HAP-1 (cell line): ENCODE measurements around the gene CHST11.
"Not testable (repeated sequence)": the region's sequence is repeated elsewhere in the genome, so short reads cannot be mapped to it uniquely, and the experiment has no call there.

Experiments used
- DNase-seq, 2 experiments: peaks; one replicate each; pipeline ENCODE4 v3.0.0-alpha.2; 2016 to 2020; ENCODE audit warnings: low spot score in 2 of 2
- H3K27me3 ChIP-seq: fragments of 250-450 bp; sonication (Bioruptor Pico); 2 replicates; pipeline ENCODE4 v1.5.1; 2020; ENCODE audit warnings: low read depth, mild to moderate bottlenecking, moderate library complexity
- H3K36me3 ChIP-seq: fragments of 250-450 bp; sonication (Bioruptor Pico); replicated peaks from 2 replicates; pipeline ENCODE4 v1.5.1; 2020; ENCODE audit warnings: mild to moderate bottlenecking
- H3K4me1 ChIP-seq: fragments of 250-450 bp; sonication (Bioruptor Pico); 2 replicates; pipeline ENCODE4 v1.5.1; 2020; ENCODE audit warnings: mild to moderate bottlenecking
- H3K4me3 ChIP-seq: fragments of 250-450 bp; sonication (Bioruptor Pico); 2 replicates; pipeline ENCODE4 v1.5.1; 2020; ENCODE audit warnings: mild to moderate bottlenecking, moderate library complexity
- H3K9me3 ChIP-seq: fragments of 250-450 bp; sonication (Bioruptor Pico); 2 replicates; pipeline ENCODE4 v1.5.1; 2020; ENCODE audit warnings: mild to moderate bottlenecking, moderate library complexity
- in situ Hi-C: fragments of 300-500 bp; cut with MboI; formaldehyde crosslinking; loops from 3 replicates; pipeline ENCODE4 v1.14.3; 2020; ENCODE audit warnings: low sequenced_read_pairs, inconsistent platforms, mixed read lengths

Gene CHST11

GRCh38 chr12:104570174-104570907 is 113.6 kb downstream of the CHST11 start:
- Histone ChIP-seq H3K9me3 (no peaks in the 10 kb centered on the region), H3K4me1 (no peaks in the 10 kb centered on the region)
- no peak for DNase-seq

DNA sequence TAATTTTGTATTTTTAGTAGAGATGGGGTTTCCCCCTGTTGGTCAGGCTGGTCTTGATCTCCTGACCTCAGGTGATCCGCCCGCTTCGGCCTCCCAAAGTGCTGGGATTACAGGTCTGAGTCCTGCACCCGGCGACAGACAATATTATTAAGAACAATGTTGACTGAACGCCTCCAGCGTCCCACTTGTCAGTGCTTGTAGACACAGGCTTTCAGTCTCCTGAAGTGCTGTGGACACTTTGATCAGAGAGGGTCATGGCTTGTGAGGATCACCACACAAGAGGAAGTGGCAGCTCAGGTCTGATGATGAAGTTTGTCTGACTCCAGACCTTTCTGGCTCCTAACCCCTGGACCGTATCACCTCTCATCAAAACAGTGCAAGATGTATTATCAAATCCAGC is 114.6 kb downstream of the CHST11 start:
- no peaks in the 10 kb centered on the region for H3K4me1 ChIP-seq
- in situ Hi-C loops = no loop called here

More at GRCh38 chr12:104570174-104570907, 113.6 kb downstream of the CHST11 start:
- in situ Hi-C loops = no loop called here
- no peak overlapping the region for H3K4me3 ChIP-seq
- H3K36me3 ChIP-seq = no peaks in the 10 kb centered on the region
- H3K27me3 ChIP-seq = no peaks in the 10 kb centered on the region

GRCh38 chr12:104574353-104574752 is 117.6 kb downstream of the CHST11 start:
- H3K9me3 ChIP-seq, DNase-seq, H3K4me1 ChIP-seq, H3K36me3 ChIP-seq, H3K27me3 ChIP-seq, H3K4me3 ChIP-seq, in situ Hi-C loops: not testable (repeated sequence)

More for the DNA sequence above, 114.6 kb downstream of the CHST11 start:
- Histone ChIP-seq H3K36me3 (no peaks in the 10 kb centered on the region), H3K9me3 (no peaks in the 10 kb centered on the region), H3K27me3 (no peaks in the 10 kb centered on the region), H3K4me3 (no peak overlapping the region)
- DNase-seq = no peak

GRCh38 chr12:104574758-104575157 is 118.0 kb downstream of the CHST11 start:
- DNase-seq, in situ Hi-C loops: not testable (repeated sequence)

DNA sequence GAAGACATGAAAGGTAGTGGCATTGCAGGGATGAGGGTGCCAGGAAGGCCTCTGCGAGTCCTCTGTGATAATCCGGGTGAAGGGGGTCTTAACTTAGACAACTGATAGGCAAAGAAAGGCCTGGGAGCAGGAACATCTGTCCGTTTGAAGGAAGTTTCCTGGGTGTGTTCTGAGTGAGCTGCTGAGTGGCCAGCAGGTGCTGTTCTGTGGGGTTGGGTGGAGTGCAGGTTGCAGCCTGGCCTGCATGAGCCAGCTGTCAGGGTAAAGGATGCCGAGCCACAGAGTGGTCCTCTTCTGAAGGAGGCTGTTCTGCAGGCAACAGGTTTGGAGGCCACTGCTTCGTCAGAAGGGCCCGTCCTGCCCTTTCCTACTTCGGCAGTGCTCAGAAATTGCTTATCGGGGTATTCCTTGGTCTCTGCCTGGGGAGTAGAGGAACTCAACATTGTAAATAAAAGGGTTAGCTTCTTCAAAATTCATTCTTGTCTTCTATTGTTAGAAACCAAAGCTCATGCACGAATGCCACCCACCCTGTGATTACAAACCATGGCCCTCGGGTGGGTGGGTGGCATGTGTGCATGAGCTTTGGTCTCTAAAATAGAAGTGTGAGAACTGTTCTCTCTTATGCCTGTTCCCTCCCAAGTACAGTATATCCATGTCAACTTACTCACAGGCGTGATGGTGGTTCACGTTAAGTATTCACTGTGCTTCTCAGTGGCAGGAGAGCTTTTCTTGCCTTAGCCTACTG is 118.9 kb downstream of the CHST11 start:
- H3K4me3 ChIP-seq = no peak overlapping the region
- H3K4me1 ChIP-seq = no peaks in the 10 kb centered on the region
- in situ Hi-C loops = no loop called here
- DNase-seq = no peak
- H3K9me3 ChIP-seq = no peaks in the 10 kb centered on the region; the same call in 1 of the 2 replicates
- H3K36me3 ChIP-seq = no peaks in the 10 kb centered on the region
- H3K27me3 ChIP-seq = no peaks in the 10 kb centered on the region

More at GRCh38 chr12:104574758-104575157, 118.0 kb downstream of the CHST11 start:
- H3K27me3 ChIP-seq, H3K9me3 ChIP-seq, H3K4me1 ChIP-seq, H3K36me3 ChIP-seq, H3K4me3 ChIP-seq: not testable (repeated sequence)

- DNase-seq = no peak
- H3K4me3 ChIP-seq = no peak overlapping the region
- H3K27me3 ChIP-seq = no peaks in the 10 kb centered on the region
- no peaks in the 10 kb centered on the region for H3K36me3 ChIP-seq
- no peaks in the 10 kb centered on the region for H3K4me1 ChIP-seq
- in situ Hi-C loops = no loop called here
- H3K9me3 ChIP-seq = no peaks in the 10 kb centered on the region; the same call in 1 of the 2 replicates
Observed at GRCh38 chr12:104576187-104576778, 119.5 kb downstream of the CHST11 start.

GRCh38 chr12:104576980-104577580 is 120.3 kb downstream of the CHST11 start:
- no peaks in the 10 kb centered on the region for H3K27me3 ChIP-seq
- DNase-seq = no peak
- H3K36me3 ChIP-seq = no peaks in the 10 kb centered on the region
- no peak overlapping the region for H3K4me3 ChIP-seq
- H3K4me1 ChIP-seq = no peaks in the 10 kb centered on the region
- no peaks in the 10 kb centered on the region; the same call in 1 of the 2 replicates for H3K9me3 ChIP-seq
- in situ Hi-C loops = no loop called here

GRCh38 chr12:104577581-104577981 is 120.8 kb downstream of the CHST11 start:
- DNase-seq = no peak
- Histone ChIP-seq H3K27me3 (no peaks in the 10 kb centered on the region), H3K4me3 (no peak overlapping the region), H3K36me3 (no peaks in the 10 kb centered on the region), H3K4me1 (no peaks in the 10 kb centered on the region), H3K9me3 (no peaks in the 10 kb centered on the region; the same call in 1 of the 2 replicates)
- in situ Hi-C loops = no loop called here

DNA sequence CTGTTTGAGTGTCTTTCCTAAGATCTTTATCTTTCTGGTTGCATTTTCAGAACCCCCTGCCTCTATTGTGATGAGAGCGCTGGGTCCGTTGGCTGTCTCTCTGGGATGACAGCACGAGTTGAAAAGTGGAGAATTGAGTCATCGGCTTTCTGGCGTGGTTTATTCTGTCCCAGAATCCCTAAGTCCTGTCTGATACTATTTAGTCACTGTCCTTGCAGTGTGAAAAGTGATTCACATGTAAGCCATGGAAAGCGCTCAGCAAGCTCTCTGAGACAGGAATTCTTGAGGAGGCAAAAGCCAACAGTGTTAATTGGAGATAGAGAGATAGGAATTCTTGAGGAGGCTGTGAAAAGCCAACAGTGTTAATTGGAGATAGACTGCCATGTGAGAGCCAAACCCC is 121.7 kb downstream of the CHST11 start:
- no peaks in the 10 kb centered on the region for H3K27me3 ChIP-seq
- DNase-seq = no peak
- no peaks in the 10 kb centered on the region for H3K36me3 ChIP-seq
- H3K9me3 ChIP-seq = no peaks in the 10 kb centered on the region; the same call in 1 of the 2 replicates
- no peaks in the 10 kb centered on the region for H3K4me1 ChIP-seq
- no peak overlapping the region for H3K4me3 ChIP-seq
- in situ Hi-C loops = no loop called here

DNA sequence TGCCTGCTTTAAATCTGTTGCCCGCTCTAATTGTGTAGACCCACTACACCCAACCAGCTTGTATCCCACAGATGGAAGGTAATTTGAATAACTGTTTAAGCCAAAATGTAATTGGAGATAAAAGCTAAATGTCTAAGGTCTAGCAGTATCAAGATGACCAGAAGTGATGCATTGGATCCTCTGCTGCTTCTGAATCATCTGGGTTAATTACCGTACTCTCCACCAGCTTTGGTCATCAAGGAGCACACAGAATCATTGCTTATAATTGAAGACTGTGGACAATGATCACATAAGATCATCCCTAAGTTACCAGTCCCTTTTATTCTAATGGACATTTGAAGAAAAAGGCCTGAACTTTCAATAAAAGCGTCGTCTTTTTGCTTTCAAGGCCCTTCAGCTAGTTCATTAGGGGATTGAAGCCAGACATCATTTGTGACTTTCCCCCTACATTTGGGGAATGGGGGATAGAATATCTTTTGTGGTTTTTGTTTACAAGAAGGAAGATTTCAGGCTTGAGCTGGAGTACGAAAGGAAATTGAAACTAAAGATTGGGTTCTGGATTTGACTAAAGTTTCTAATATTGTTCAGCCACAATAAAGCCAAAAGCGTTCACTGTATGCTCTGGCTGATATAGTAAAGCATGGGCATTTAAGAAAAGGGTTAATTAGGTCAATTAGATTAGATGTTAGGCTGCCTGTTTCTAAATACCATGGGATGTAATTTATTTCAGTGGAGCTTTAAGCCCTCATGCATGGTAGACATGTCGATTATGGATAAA is 123.2 kb downstream of the CHST11 start:
- in situ Hi-C loops = no loop called here
- H3K4me3 ChIP-seq = no peak overlapping the region

GRCh38 chr12:104581005-104581570 is 124.3 kb downstream of the CHST11 start:
- Histone ChIP-seq H3K36me3 (no peaks in the 10 kb centered on the region), H3K4me1 (no peaks in the 10 kb centered on the region), H3K27me3 (no peaks in the 10 kb centered on the region), H3K4me3 (no peak overlapping the region), H3K9me3 (no peaks in the 10 kb centered on the region; the same call in 1 of the 2 replicates)
- in situ Hi-C loops = no loop called here
- no peak for DNase-seq

More for the DNA sequence above, 123.2 kb downstream of the CHST11 start:
- no peak for DNase-seq
- Histone ChIP-seq H3K9me3 (no peaks in the 10 kb centered on the region; the same call in 1 of the 2 replicates), H3K27me3 (no peaks in the 10 kb centered on the region), H3K36me3 (no peaks in the 10 kb centered on the region), H3K4me1 (no peaks in the 10 kb centered on the region)

- no peaks in the 10 kb centered on the region for H3K4me1 ChIP-seq
- in situ Hi-C loops = no loop called here
Observed at GRCh38 chr12:104582739-104583138, 126.0 kb downstream of the CHST11 start.

DNA sequence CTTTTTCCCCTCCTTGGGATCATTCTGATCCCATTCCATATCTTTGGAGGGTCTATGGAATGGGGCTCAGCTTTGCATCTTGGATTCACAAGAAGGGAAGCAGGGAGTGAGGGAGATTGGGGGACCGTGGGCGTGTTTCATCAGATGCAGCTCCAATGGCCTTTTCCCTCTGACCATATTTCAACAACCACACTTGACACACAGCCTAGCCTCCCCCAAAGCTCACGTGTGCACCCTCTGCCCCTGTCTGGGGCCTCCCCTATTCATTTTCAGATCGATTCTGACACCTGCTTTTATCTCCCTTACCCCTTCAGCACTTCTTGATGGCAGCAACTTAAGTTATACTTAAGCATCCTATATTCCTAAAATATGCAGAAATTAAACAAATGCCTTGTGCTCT is 126.6 kb downstream of the CHST11 start:
- in situ Hi-C loops = no loop called here
- H3K4me1 ChIP-seq = peaks cover 4% of the 10 kb centered on the region; the same call in 1 of the 2 replicates
- DNase-seq = no peak
- no peaks in the 10 kb centered on the region for H3K27me3 ChIP-seq
- no peak overlapping the region for H3K4me3 ChIP-seq
- H3K36me3 ChIP-seq = no peaks in the 10 kb centered on the region
- H3K9me3 ChIP-seq = no peaks in the 10 kb centered on the region; the same call in 1 of the 2 replicates

More at GRCh38 chr12:104582739-104583138, 126.0 kb downstream of the CHST11 start:
- DNase-seq = no peak
- H3K27me3 ChIP-seq = no peaks in the 10 kb centered on the region
- H3K36me3 ChIP-seq = no peaks in the 10 kb centered on the region
- H3K4me3 ChIP-seq = no peak overlapping the region
- no peaks in the 10 kb centered on the region; the same call in 1 of the 2 replicates for H3K9me3 ChIP-seq
